GM21447 (cell line): ENCODE results near the gene SLC2A10.

ENCODE experiments used
- ATAC-seq: cut with Tn5 transposase; IDR thresholded peaks from one replicate; pipeline ENCODE4 v1.9.1; 2021; ENCODE audit not compliant: unreplicated experiment

SLC2A10 gene

DNA sequence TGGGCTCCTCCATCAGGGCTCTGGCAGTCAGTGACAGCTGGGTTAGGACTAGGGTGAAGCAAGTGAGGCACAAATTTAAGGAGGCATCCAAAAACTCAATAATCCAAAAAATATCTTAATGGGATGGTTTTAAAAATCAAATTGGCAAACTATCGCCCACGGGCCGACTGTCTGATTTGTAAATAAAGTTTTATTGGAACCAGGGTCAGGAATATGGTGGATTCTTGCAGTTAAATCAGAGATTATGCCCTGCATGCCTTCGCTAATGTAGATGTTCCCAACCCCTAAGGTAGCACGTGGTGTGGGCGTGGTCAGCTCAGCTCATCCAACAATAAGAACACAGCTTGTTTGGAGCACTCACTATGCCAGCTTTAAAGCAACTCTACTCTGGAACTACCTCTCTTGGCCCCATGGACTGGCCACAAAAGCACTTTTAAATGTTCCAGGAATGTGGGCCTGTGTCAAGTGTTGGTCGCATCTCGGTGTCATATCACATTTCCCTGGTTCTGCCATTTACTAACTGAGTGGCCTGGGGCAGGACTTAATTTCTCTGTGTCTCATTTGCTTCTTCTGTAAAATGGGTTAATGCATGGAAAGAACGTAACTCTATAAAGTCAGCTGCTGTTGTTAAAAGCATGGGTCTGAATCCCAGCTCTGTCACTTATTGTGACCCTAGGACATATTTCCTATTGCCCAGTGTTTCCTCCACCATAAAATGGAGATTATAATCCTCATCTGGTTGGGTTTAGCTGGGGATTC, 27.2 kb upstream of the SLC2A10 start:
- no peak for ATAC-seq

DNA sequence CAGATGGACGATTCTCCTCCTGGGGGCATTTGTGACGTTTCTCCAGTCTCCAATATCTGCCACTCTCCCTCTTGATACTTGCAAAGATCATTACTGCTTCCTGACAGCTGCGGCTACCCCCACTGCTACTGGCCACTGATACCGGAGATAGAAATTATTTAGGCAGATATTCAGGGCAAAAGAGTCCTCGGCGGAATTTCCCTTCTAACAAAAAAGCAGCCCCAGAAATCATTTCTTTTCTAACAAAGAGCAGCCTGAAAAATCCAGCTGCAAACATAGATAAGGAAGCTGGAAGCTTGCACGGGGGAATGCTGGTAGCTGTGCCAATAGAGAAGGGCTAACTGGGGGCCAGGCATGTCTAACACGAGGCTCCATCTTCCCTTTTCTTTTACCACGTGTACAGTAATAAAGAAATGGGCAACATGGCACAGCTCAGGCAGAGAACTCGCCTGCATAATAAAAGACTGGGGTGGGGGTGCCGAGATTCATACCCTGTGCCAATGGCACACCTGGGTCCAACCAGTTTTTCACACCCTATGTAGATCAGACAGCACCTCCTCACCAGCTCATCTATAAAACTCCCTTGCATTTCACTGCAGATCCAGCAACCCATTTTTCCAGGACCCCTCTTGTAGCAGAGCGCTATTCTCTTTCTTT, 26.3 kb upstream of the SLC2A10 start:
- no peak for ATAC-seq

DNA sequence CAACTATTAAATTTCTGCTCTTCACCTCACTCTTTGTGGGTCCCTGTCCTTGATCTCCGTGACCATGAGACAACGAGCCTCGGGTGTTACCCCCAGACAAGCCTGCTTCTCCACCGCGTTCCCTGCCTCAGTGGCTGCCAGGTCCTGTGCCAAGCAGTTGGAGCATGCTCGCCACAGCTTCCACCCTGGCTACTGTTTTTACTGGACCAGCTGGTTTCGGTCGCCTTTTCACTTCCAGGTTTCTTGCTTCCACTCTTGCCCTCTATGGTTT, 25.8 kb upstream of the SLC2A10 start:
- ATAC-seq, result no peak

DNA sequence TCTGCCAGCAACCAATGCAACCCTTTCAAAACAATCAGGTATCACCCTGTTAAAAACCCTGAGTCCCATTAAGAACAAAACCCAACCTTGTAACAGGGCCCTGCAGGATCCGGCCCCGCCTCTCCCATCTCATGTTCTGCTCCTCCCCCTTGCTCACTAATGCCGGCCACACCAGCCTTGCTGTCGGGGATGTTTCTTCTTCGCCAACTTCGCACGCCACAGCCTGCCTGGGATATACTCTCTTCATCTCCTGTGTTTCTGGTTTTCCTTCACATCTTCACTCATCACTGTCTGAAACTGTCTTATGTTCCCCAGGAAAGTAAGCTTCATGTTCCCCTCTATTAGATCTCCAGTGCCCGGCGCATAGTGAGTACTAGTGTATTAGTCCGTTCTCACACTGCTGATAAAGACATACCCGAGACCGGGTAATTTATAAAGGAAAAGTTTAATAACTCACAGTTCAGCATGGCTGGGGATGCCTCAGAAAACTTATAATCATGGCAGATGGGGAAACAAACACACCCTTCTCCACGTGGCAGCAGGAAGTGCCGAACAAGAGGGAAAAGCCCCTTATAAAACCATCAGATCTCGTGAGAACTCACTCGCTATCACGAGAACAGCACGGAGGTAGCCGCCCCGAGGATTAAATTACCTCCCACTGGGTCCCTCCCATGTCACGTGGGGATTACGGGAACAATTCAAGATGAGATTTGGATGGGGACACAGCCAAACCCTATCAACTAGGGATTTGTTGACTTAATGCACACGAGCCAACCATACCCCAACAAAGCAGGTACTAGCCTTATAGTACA, 25.3 kb upstream of the SLC2A10 start:
- no peak for ATAC-seq

DNA sequence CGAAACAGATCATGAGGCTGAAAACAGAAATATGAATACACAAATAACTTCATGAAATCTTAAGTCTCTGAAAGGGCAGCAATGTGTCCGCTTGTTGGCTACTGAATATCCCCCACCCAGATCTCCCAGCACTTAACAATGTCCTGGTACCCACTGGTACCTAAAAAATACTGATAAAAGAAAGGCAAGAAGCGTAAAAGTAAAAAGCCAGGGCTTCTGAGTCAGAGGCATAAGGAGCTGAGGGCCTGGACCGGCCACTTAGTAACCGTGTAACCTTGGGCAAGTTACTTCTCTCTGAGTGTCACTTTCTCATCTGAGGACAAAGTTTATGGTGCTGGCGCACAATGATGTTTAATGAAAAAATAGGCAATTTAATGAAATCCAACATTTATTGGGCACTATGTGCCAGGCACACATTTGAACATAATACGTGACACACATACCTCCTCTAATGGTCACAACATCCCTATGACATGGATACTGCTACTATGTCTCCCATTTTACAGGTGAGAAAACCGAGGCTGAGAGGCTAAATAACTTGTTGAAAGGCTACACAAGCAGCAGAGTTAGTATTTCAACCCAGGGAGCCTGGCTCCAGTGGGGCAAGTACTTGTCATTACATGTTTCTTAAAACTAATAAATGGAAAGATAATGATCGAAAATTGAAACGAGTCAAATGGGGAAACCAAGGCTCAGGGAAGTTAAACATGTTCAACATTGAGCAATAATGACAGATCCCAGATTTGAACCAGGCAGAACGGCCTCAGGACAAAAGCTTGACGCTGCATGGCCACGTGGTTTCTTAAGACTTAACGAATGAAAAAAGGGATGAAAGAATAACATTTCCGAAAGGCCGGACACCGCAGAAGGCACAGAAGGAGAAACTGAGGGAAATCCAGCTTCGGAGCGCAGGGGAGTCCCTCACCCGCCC, 21.0 kb upstream of the SLC2A10 start:
- ATAC-seq, result no peak

DNA sequence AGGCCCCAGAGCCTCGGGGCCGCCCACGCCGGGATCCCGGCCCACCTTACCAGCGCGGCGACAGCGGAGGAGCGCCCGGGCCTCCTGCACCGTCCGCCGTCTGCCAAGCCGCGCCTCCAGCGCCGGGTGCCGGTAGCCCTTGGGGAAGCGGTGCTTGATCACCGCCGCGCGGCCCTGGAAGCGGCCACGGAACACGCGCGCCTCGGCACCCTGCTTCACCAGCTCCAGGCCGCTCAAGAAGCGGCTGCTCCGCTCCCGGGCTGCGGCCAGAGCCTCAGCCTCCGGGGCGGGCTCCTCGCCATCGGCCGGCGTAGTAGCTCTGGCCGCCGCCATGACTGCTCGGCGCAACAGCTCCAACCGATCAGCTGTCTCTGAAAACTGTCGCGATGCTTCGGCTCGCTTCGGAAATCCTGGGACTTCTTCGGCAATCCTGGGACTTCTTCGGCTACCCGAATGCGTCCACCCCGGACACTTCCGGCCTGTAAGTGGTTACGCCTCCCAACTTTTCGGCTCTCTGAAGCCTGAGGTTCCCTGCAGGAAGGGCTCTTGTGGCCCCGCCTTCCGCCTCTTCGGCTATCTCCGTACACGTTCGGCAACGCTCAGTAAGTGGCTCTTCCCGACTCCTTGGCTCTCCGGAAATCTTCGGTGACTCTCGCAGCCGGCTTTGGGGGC, 20.2 kb upstream of the SLC2A10 start, which contains the start of gene TP53RK:
Gene TP53RK, minus strand, starts transcription at position 363 of the 672 bp plus-strand sequence. Its CDS starts 30 bp downstream, at position 333.
- ATAC-seq, result peak; percentile 97

DNA sequence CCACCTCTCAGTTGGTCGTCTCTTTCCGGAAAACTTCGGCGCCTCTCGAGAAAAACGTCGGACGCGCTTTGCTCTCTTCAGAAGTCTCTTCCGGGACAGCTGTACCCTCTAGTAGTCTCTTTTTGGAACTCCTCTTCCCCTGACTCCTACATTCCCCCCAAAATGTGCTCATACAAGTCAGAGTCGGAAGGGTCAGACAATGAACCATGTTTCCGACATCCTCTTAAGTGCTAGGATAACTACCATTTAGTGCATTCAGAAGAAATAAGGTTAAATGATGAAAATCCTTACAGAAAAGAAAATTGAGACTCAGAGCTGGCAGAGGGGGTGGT, 19.7 kb upstream of the SLC2A10 start:
- ATAC-seq, result no peak

DNA sequence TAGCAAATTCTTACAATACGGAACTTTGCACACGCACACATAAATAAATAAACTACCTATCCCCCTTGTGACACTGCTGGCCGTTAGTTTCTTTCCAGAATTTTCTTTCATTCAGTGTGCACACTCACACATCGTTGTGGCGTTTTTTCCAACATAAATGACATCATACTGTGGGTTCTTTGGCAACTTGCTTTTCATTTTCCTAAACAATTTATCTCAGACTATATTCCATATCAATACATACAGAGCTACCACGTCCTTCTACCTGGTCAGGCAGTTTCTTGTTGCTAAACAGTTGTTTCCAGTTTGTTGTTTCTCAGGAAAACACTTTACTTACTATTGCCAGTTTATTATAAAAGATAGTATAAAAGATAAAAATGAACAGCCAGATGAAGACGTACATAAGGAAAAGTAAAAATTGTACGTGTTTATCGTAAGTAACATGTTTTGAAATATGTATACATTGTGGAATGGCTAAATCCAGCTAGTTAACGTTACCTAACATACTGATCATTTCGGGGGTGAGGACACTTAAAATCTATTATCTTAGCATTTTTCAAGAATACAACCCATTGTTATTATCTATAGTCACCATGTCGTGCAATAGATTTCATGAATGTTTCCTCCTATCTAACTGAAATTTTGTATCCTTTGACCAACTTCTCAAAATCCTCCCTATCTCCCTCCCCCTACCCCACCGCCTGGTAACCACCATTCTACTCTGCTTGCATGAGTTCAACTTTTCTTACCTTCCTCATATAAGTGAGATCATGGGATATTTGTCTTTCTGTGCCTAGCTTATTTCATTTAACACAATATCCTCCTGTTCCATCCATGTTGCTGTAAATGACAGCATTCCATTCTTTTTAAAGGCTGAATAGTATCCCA, 19.0 kb upstream of the SLC2A10 start:
- ATAC-seq, result no peak

DNA sequence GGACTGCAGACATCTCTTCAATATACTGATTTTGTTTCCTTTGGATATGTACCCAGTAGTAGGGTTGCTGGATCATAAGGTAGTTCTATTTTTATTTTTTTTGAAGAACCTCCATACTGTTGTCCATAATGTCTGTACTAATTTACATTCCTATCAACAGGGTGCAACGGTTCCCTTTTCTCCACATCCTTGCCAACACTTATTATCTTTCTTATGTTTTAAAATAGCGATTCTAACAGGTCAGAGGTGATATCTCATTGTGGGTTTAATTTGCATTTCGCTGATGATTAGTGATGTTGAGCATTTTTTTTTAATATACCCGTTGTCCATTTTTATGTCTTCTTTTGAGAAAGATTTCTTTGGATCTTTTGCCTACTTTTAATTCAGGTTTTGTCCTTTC, 18.3 kb upstream of the SLC2A10 start:
- no peak for ATAC-seq

DNA sequence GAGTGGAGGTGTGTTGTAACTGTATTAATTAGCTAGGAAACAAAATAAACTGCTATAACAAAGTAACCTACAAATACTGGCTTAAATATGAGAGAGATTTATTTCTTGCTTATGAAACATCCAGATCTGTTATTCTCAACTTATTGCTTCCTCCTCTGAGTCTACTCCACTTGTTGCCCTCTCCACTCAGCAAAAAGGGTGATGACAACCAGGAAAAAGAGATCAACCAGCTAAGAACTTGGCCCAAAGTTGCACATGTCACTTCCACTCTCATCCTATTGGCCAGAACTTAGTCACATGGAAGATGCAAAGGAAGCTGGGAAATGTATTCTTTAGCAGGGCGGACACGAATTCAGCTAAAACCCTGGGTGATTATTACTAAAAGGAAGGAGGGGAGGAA, 15.0 kb upstream of the SLC2A10 start:
- no peak for ATAC-seq

DNA sequence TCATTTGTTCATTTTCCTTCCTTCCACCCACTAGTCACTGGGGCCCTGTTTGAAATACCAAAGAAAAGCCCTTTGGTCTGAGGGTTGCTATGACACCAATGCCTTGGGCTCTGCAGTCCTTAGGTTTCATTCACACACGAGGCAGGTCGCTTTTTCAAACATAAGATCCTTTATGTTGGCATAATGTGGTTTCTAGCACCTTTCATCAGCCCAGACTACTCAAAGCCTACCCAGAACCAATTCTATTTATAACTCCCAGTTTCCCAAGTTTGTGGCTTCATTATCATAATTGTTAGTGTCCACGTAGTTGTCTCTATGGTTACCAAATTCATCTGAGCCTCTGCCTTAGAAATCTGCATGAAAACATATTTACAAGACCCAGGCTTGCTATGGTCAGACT, 13.6 kb upstream of the SLC2A10 start:
- no peak for ATAC-seq

DNA sequence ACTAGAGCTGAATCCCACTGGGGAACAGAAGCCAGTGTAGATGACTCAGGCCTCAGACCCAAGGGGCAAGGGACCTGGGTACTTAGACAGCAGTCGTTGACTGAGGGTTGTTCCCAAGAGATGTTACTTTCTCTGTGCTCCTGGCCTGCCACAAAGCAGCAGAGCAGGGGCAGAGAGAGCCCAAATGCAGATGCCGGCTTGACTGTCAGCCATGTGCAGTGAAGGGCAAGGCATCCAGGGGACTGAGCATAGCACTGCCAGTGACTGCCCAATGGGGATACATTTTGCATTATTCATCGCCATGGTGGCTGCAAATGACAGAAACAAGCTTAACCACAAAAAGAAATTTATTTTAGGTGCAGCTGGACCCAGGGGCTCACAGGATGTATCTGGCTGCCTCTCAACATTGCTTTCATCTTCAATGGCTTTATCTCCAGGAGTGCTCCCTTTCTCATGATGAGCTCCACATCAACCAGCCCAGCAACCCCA, 12.6 kb upstream of the SLC2A10 start:
- no peak for ATAC-seq

DNA sequence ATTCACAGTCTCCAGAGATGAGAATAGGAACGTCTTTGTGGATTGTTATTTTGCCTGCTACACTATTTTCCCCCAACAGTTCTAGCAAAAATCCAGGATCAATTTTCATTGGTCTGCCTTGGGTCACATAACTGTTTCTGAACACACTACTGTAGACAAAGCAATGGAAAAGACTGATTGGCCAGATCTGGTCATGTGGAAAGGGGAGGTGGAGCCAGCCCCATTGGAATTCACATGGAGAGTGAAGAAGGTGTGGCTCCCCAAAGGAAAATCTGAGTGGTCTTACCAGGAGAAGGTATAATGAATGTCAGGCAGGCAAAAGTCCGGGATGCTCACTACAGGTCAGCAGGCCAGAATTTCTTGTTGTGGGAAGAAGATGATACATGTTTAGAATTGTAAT, 10.7 kb upstream of the SLC2A10 start:
- ATAC-seq, result no peak

DNA sequence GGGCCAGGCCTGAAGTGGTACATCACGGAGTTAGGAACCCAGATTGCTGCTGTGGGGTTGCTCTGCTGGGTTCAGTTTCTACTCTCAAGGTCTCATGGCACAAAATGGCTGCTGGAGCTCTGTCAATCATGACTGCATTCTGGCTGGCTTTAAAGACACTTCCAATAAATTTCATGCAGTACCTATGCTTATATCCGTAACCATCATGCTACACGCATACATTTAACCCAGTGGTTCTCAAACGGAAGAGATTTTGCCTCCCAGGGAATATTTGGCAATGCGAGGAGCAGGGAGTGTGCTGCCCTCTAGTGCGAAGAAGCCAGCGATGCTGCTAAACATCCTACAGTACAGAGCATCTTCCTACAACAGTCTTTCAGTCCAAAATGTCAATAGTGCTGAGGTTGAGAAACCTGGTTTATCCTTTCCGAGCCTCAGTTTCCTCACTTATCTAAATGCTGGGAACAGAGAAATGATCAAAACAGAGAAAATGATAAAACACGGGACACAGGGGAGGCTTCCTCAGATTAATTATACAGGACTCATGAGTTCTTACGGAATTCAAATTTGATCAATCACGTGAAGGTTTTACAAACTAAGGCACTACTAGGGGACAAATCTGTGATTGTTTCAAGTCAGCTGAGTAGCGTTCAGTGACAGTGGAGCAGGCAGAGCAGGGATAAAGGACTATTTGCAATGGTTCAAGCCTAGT, 9.6 kb upstream of the SLC2A10 start:
- no peak for ATAC-seq

DNA sequence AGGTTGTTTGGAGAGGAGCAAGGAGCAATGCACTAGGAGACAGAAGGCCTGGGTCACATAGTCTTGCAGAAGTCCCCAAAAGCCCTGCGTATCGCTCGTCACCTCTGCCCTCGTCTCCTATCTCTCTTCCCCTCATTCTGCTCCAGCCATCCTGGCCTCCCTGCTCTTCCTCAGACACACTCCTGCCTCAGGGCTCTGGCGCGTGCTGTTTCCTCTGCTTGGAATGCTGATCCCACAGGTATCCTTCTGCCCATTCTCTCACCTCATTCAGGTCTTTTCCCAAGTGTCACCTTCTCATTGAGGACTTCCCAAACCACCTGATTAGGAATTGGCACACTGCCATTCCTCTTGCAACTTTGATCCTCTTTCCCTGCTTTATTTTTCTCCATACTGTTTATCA, 9.0 kb upstream of the SLC2A10 start:
- ATAC-seq, result no peak

DNA sequence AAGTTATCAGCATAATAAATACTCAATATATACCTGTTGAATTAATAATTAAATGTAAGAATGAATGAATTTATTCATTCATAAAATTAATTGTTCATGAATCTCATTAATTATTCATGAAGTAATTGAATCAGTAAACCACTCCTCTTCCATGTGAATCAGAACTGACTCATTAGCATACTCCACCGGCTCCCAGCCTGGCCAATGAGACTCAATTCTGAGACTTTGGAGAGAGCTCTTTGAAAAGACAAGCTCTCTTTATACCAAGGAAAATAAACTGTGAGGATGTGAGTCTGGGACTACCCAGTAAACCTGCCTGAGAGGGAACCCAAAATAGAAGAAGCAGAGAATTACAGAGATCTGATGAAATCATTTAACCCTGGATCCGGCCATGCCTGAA, 8.4 kb upstream of the SLC2A10 start:
- ATAC-seq, result no peak

DNA sequence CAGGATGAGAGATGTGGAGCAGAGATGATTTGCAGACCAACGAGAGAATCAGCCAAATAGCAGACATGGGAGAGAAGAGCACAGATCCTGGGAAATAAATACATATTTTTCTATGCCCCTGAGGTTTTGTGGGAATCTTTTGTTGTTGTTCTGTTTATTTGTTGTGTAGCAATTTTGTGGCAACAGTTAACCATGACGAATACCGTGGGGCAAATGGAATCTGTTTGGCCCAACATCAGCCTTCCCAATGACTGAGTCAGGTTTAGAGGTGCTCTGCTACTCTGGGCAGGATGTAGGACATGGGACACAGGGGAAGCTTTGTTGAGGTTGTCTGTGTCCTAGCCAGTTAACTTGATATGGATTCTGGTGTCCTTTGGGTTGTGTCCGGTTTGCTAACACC, 7.9 kb upstream of the SLC2A10 start:
- ATAC-seq, result no peak

DNA sequence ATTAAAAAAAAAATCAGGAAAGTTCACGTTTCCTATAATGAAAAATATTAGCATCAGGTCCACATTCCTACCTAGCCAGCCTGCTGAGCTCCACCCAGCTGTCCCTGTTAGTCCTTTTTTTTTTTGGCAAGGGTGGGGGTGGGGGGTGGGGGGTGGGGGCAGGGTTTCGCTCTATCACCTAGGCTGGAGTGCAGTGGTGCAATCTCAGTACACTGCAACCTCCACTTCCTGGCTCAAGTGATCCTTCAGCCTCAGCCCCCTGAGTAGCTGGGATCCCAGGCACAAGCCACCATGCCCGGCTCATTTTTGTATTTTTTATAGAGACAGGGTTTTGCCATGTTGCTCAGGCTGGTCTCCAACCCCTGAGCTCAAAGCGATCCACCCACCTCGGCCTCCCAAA, 7.5 kb upstream of the SLC2A10 start:
- ATAC-seq, result no peak
